GM21367 (cell line): Measurements from ENCODE around the gene DUSP9.

ENCODE experiments used
- ATAC-seq: cut with Tn5 transposase; IDR thresholded peaks from one replicate; pipeline ENCODE4 v1.9.1; 2021; ENCODE audit not compliant: unreplicated experiment

Gene DUSP9

DNA sequence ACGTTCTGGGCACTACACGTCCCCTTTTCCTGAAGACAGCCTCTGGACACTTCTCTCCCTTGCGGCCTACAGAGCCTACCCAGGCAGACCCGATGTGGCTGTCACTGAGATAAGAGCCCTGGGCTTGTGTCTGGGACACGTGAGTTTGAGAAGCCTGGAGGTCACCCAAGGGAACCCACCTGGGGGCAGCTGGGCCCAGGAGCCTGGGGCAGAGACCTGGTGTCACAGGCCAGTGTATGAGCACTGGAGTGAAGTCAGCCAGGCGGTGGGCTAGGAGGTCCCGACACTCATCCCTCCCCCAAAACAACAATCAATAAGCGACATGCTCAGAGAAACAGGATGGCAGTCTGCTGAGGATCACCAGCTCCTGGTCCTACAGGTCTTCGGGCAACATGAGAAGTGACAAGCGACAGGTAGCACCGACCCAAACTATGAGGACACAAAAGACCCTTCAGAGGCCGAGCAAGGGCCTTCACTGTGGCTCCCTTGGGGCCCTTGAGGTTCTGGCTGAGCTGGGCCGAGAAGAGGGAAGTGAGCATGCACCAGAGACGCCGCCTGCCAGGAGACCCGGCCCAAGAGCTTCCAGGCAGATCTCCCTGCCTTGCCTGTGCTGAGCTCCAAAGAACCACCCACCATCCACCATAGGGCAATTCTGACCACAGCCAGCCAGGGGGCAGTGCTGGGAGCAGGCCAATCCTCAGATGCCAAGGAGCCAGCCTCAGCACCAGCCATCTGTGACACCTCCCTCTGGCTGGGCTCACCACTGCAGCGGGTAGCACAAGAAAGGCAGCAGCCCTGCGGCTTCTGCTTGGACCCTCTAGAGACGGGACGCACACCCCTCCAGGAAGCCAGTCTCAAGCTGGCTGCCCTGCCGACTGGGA is 11.0 kb upstream of the DUSP9 start:
- ATAC-seq, result no peak

DNA sequence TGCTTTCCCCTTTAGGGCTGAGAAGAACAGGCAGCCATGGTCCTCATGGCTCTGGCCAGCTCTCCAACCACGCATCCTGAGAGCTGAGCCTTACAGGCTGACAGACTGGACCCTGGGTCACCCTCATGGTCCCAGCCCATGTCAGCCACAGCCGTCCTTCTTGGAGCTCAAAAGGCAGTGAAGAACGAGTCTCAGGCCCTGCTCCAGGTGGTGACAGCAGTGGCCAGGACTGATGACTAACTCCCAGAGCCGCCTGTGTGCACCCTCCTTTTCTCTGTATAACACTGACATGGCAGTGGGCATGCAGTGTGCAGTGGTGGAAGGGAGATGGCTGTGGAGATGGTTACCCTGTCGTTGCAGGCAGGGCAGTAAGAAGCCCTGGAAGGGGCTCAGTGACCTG is 10.3 kb upstream of the DUSP9 start:
- ATAC-seq, result no peak

DNA sequence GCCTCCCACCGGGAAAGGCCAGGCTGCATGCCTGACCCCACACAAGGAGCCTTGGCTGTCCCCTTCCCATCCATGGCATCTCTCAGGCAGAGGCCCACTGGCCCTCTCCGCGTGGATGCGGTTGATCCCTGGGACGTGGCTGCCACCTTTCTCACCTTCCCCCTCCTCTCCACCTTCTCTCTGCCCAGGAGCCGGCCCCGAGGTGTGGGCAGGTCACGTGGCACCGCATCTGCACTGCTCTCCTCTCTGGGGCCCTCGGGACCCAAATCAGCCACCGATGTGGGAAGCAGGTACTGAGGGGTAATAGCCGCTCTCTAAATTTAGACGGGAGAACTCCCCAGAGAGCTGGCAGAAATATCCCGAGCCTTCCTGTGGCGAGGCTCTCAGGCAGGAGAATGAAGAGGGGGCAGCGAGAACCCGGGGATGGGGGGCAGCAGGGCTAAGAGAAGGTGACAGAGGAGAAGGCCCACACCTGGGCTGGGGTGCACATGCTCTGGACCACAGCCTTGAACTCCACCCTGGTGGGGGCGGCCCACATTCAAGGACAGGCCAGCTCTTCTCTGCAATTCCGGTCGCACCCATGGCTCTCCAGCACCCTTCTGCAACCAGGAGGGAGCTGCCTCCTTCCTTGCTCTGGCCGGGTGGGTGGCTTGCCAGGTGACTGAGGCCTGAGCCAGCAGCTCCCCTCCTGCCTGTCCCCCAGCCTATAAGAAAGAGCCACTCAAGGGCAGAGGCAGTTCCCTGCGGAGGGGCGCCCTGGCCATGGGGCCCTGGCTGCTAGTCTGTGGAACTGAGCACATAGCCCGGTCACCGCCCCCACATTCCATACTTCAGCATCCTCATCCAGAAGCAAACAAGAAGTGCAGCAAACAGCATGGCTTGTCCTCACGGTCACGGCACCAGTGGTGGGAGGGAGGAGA is 9.6 kb upstream of the DUSP9 start:
- no peak for ATAC-seq

DNA sequence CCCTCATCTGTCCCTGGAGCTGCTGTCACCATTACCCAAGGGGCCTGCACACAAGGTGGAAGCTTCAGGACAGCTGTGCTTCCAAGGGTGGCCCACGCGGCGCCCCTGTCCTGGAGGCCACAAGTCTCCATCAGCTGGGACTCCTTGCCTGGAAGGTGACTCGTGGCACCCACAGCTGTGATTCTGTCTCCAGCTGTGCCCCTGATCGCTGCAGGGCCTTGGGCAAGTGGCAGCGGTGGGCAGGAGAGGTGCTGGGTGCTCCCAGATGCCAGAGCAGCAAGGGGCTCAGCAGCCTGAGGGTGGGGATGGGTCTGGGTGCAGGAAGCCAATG is 9.0 kb upstream of the DUSP9 start:
- ATAC-seq, result no peak

DNA sequence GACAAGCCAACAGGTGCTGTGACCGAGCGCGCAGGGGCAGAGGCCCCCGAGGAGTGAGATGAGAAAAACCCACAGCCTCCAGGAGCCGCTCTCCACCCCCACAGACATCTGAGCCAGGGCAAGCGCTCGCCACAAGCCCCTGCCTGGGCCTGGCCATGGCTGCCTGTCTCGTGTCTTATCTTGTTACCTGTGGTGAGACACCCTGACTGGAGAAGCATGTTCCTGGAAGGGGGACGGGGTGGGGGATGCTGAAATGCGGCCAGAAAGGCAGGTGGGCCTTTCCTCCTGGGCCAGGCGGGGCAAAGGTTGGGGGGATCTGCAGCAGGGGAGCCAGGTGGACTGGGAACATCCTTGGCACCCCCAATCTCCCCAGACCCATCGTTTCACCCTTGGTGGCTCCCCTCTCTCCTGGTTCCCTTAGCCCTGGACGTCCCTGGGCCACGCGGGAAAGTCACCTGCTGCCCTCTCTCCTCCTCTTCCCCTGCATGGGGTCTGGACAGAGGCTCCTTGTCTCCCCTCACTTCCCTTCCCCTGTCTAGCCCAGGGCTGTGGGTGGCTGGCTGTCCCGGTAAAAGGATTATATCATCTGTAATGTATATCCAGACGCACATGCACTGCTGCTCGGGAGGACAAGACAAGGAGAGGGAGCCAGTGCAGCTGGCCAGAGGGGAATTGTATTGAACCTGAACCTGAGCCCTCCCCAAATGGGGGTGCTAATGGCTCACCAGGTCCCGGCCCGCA is 8.4 kb upstream of the DUSP9 start:
- no peak for ATAC-seq

DNA sequence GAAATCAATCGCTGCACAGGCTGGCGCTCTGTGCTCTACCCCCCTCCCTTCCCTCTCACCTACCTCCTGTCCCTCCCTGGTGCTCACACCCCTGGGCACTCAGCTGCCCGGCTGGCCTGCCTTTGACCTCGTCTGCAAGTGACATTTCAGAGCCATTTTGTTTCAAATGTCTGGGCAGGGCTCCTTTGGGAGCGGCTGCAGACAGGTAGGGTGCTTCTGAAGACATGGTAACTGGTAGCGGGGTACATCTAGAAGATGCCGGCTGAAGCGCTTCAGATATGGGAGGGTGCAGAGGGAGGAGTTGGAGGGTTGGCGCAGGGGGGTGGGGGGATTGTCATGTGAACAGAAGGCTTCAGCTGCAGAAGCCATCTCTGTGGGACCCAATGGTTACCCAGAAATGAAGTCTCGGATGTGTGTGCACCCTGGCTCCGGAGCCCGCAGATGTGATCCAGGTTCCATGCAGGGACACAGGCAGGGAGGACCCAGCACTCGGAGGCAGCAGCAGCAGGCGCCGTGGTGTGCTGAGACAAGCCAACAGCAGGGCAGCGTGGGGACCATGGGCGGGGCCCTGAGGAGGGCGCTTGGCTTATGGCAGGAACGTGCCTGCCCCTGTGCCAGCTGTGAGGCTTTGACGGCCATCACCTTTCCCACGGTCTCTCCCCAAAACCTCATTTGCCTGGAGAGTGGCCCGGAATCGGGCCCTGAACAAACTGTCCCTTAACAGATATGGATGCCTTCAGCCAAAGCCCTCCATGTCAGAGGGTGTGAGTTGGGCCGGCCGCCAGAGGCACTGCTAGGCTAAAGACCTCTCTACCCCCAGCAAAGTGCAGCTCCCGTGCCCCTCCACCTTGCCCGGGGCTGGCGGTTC is 7.6 kb upstream of the DUSP9 start:
- ATAC-seq, result no peak

DNA sequence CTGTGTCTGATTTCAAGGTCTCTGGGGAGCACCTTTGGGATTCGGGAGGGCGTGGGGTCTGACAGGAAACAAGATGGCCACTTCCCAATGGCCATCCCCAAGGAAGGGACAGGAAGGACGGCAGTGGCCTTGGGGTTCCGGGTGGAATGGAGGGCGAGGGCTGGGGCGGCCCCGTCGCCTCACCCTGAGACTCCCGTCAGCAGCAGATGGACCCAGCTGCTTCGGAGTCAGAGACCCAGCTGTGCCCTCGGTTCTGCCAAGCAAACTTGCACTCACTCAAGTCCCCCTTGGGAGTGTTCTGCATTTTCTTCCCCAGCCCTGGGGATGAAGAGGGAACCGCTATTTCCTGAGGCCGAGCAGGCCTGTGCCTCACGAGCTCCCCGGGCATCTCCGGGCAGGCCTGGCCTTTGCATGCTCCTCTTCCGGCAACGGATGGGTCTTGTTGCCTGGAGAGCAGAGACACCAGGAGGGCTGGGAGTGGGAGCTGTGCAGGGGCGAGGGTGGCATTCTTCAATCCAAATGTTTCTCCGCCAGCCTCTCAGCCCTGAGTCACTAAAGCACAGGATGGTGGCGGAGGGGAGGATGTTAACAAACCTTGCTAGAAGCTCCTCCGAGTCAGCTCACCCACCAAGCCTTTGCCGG is 6.8 kb upstream of the DUSP9 start:
- ATAC-seq, result no peak

DNA sequence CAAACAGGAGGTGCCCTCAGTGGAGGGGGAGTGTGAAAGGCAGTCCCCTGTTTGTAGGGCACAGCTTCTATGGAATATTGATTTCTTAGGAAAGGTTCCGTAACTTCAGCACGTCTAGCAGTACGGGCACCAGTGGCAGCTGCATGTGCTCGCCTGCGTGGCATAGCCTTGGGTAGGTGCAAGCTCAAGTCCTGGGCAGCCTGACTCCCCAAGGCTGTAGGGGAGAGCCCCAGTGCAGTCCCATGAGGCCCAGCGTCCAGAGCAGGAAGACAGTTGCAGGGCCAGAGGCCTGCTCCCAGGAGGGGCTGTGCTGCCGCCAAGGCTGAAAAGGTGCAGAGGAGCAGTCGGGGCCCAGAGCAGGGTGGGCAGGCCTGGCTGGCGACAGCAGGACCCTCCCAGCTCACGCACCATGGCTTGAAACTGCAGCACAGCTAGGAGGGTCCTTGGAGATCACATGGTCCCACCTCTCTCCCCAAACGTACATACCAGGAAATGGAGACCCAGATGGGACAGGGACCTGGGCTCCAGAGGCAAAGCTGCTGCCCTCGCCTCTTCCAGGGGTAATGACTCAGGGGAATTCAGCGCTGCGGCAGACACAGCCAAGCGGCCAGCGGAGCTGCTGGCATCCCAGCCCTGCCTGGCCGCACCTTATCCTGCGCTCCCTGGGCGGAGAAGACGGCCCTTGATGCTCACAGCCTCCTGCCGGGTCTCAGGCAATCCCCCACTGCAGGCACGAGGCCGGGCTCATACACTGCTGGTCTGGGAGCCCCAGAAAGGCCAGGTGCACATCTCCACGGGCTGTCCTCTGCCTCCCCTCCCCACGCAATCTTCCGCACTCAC is 6.0 kb upstream of the DUSP9 start:
- no peak for ATAC-seq

DNA sequence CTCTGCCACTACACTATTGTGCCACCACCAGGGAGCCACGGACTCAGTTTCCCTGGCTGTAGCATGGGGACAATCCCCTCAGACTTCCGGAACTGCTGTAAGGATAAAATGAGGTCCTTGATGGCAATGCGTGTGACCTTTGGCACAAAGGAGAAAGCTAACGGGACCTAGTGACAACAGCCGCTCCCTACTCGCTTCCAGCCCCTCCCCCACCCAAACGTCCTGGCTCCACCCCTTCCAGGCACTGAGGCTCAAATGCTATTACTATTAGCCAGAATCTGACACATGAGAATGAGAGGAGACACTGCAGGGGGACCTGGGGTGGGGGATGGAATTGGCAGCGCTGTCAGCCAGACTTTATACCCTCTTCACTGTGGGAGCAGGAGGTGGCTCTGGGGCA is 5.4 kb upstream of the DUSP9 start:
- ATAC-seq, result no peak

DNA sequence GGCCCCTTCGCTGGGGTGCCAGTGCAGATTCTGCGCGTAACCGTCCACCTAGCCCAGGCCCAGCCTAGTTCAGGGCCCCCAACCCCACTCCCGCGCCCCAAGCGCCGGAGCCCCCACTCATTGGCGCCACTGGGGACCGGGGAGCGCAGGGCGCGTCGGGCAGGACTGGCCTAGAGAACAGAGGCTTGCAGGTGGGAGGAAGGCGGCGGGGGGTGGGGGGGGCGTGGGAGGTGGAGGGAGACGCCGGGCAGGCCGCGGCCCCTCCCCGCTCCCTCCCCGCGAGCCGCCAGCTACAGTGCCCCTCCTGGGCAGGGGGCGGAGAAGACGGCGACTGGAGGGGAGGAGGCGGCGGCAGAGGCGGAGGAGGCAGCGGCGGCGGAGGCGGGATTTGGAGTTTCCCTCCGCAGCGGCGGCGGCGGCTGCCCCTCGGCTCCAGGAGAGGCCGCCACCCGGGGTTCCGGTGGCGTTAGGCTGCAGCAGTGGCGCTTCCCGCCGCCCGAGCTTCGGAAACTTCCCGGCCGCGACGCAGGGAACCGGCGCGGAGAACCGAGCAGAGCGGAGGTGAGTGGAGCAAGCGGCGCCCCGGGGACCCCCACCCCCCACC is 4.8 kb upstream of the DUSP9 start:
- no peak for ATAC-seq

DNA sequence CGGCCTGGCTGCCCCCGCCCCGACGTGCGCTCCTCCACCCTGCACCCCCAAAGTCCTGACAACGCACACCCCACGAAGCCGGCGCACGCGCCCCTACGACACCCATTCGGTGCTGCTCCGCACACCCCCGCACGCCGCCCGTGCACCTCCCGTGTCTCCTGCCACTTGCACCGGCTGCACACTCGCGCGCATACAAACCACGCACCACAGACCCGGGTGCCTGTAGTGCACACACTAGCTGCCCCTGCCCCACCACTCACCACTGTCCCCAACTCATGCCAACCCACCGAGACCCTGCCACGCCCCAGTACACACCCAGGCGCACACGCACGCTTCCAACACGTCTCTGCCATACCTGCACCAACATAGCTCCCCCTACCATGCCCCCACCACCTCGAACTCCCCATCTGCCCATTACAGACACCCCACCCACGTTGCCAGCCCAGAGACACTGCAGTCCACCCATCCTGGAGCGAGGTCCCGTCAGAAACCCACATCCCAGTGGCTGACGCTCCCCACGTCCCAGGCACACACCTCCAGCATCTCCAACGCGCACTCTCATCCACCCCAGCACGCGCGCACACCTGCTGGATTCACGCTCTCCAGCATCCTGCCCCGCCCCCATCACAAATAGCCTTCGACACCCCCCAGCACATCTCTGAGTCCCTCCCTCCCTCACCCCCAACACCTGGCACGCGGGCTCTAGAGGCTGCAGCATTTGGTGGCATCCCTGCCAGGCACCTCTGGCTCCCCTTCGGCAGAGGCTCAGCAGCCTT is 4.2 kb upstream of the DUSP9 start:
- no peak for ATAC-seq

DNA sequence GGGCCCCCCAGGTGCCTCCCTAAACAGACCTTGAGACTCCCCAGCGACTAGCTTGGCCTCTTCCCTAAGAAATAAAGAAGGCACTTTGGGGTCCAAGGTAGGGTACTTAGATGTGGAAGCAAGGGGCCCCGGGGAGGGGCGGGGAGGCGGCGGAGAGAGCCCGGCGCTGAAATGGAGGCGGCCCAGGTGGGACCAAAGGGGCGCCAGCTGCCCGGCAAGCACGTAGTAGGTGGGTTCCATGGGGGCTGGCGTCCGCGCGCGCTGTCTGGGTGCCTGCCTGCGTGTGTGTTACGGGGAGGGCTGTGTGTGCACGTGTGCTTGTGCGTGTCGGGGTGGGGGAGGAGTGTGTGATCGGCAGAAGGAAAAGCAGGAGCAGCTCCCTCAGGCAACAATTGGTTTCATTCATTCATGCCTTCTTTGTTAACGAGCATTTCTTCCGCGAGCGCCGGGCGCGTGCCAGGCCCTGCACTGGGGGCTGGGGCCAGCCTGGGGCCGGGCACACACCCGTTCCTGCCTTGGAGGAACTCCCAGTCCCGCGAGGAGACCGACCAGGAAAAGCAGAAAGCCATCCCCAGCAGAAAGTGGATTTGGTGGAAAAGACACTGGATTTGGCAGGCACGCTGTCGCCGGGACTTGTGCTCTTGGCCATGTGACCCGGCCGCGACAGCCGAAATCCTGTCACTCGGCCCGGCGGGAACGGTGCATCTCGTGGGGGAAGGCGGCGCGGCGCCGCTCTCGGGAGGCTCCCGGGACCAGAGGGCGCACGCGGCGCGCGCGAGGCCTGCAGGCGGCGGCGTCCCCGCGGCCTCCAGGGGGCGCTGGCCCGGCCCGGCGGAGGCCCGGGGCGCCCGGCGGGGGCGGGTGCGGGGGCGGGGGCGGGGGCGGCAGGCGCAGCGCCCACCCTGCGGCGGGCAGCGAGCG is 3.3 kb upstream of the DUSP9 start:
- ATAC-seq, result no peak

DNA sequence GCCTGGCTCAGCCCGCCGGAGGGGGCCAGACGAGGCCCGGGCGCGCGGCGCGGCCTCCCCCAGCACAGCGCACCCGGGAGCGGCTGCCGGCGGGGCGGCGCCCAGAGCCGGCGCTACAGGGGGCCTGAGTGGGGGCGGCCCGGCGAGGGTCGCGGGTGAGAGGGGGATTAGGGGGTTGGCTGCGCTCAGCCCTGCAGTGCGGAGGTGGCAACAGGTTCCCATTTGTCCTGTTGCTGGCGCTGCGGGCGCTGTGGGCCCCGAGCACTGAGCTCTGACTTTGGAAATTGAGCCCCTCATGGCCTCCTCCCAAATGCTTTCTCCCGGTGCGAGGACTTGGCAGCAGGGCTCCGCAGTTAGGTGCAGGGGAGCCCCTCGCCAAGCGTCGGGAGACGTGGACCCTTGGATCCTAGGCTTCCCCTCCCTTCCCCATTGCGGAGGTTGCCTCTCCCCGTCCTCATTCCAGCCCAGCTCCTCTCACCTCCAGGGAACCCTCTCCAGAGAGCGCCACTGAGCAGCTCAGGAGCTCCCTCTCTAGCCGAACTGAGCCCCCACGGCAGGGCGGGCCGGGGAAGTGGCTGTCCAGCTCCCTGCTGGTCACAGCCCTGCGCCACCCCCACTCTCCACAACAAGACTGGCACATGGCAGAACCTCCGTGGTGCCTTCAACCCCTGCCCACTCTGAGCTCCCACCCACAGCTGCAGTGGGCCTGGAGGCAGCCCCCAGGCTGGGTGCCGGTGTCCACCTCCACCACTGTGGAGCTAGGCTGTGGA is 2.5 kb upstream of the DUSP9 start:
- ATAC-seq, result no peak

DNA sequence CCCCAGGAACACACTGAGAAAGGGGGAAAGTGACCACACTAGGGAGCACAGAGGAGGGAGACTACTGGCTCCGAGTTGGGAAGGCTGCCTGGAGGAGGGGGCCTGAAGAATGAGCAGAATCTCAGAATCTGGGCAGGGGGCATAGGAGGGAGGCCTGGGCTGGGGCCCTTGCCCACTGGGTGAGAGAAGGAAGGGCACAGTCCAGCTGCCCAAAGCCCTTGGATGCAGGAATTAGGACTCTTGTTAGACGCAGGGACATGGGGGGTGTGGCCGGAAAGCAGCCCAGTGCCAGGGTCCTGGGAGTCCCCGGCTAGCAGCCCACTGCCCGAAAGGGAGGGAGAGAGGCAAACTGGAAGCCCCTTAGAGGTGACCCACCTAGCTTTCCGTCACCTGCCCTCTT is 1.9 kb upstream of the DUSP9 start:
- ATAC-seq, result no peak

DNA sequence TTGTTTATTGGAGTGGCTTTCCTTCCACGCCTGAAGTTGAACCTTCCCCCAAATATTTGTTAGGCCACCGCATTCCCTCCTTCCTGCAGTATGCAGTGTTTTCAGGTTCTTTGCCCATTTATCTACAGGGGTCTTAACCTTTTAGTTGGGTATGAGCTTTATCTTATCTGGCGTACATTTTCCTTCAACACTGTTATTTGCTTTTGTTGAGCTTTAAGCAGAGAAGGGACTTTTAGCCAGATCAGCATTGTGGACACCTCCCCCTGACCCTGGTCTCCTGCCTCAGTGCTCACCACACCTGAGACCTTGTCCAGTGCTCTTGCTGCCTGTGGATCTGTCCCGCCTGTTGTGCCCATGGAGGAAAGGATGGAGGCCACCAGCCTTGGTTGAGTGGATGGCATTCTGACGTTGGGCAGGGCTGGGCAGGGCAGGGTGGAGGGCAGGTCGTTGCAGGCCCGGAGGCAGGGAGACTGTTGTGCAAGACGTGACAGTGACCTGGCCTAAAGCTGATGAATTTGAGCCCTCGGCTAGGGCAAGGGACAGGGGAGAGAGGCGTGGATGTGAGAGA is 998 bp upstream of the DUSP9 start:
- ATAC-seq, result no peak
